Panc1 (cell line): ENCODE results near the gene ADGRV1.

ENCODE experiments used
- CTCF ChIP-seq: fragments of 450-650 bp; IDR thresholded peaks from 2 replicates; pipeline ENCODE4 v1.5.1; 2017; ENCODE audit warnings: mild to moderate bottlenecking
- POLR2AphosphoS5 ChIP-seq: IDR thresholded peaks from 2 replicates; pipeline ENCODE4 v1.6.1; 2012; ENCODE audit warnings: mild to moderate bottlenecking, low read depth, low read length, moderate library complexity
- REST ChIP-seq, 2 experiments: IDR thresholded peaks; 2 replicates each; pipeline ENCODE4 v1.6.1; 2011 to 2012; ENCODE audit warnings: low read depth in 2 of 2, control low read depth in 1 of 2, low read length in 1 of 2, mild to moderate bottlenecking in 1 of 2, moderate library complexity in 1 of 2; ENCODE audit not compliant: insufficient read depth in 1 of 2

DNA sequence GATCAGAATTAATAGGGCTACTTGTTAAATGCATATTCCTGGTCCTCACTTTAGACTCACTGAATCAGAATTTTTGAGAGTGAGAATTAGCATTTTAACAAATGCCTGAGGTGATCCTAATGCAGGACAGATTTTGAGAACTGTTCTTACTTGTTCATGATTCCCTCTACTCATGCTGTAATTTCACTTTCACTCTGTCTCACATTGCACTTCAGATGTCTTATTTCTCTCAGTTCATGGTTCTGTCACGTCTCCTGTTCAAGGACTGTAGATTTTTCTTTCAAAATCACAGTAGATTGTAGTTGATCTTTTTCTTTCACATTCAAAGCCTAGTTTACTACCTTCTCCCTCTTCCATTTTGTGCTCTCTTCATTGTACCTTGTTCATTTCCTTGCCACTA is 54.3 kb downstream of the ADGRV1 start:
- TF ChIP-seq CTCF (no peak), POLR2AphosphoS5 (no peak), REST (IDR thresholded peaks at IDR 0.05; ENCODE audit: insufficient read depth in 1 of 2, low read depth in 2 of 2, low read length in 1 of 2) (no peak)
